HCT116 (cell line): ENCODE results near the gene TFIP11. TPM values are rescaled to one million over a fixed set of nuclear protein-coding genes. Genes with fewer than 3 reads are reported as not detected.

Experiments
- ATAC-seq: fragments of 200-7000 bp; cut with Tn5 transposase; 2 replicates; pipeline ENCODE4 v1.9.1; 2020; ENCODE audit warnings: mild to moderate bottlenecking, moderate library complexity
- BruUV-seq: library from RNA; stranded (reverse); fragments of 400-500 nt; replicated peaks from 2 replicates; lab custom pipeline; 2021; lab: Mats Ljungman, UMichigan
- CTCF ChIA-PET: fragments of 300-600 bp; sonication (Branson Sonifier 250); formaldehyde crosslinking; loops from one replicate; lab custom pipeline; 2021; ENCODE audit warnings: antibody characterized with exemption; lab: Charles Lee
- POLR2A ChIA-PET: fragments of 300-600, 350-600 bp; sonication (Branson Sonifier 250); formaldehyde crosslinking; loops from one replicate; lab custom pipeline; 2021; ENCODE audit warnings: antibody characterized with exemption; lab: Charles Lee
- RAD21 ChIA-PET, 2 experiments: fragments of 300-600 bp; sonication (Branson Sonifier 250); formaldehyde crosslinking; loops; one replicate each; lab custom pipeline; 2023; ENCODE audit warnings: low total read pairs in 2 of 2; ENCODE audit not compliant: uncharacterized antibody in 2 of 2, unreplicated experiment in 2 of 2, low non-redundant PET in 1 of 2; lab: Charles Lee
- DNase-seq: peaks from one replicate; pipeline ENCODE4 v3.0.0-alpha.2; 2010; ENCODE audit warnings: low read depth, low spot score
- H2AFZ ChIP-seq: fragments of 200-600 bp; shearing (Covaris generic), sonication (generic); 2 replicates; pipeline ENCODE4 v1.6.1; 2017; ENCODE audit warnings: low read depth, mixed run types, mixed read lengths, antibody characterized with exemption, low read length; ENCODE audit not compliant: poor library complexity, severe bottlenecking
- H3K27ac ChIP-seq: 2 replicates; pipeline ENCODE4 v1.5.1; 2012; ENCODE audit warnings: low read depth, low read length
- H3K27me3 ChIP-seq: fragments of 200-600 bp; sonication (generic); 2 replicates; pipeline ENCODE4 v1.6.1; 2016; ENCODE audit warnings: mixed run types, low read length, mixed read lengths; ENCODE audit not compliant: insufficient read depth
- H3K36me3 ChIP-seq, 2 experiments: fragments of 200-500 bp in 1 of 2; fragments of 200-600 bp in 1 of 2; sonication (Bioruptor generic) in 1 of 2; sonication (generic) in 1 of 2; 2 replicates each; pipeline versions ENCODE4 v1.5.1 to v1.6.1; 2014 to 2016; ENCODE audit warnings: low read length in 2 of 2, inconsistent platforms in 1 of 2, mixed read lengths in 1 of 2, mixed run types in 1 of 2; ENCODE audit not compliant: insufficient read depth in 2 of 2, control insufficient read depth in 1 of 2
- H3K4me1 ChIP-seq, 2 experiments: fragments of 200-600 bp in 1 of 2; sonication (generic) in 1 of 2; 2 replicates each; pipeline versions ENCODE4 v1.5.1 to v1.6.1; 2012 to 2017; ENCODE audit warnings: low read length in 2 of 2, inconsistent platforms in 1 of 2, mild to moderate bottlenecking in 1 of 2, mixed read lengths in 1 of 2, mixed run types in 1 of 2, moderate library complexity in 1 of 2; ENCODE audit not compliant: insufficient read depth in 2 of 2, control insufficient read depth in 1 of 2
- H3K4me2 ChIP-seq: fragments of 200-600 bp; sonication (generic); 2 replicates; pipeline ENCODE4 v1.6.1; 2017; ENCODE audit warnings: mixed run types, low read length, mixed read lengths
- H3K4me3 ChIP-seq, 2 experiments: fragments of 200-600 bp in 1 of 2; sonication (generic) in 1 of 2; replicated peaks in 1 of 2; 2 replicates each; pipeline ENCODE4 v1.5.1; 2011 to 2016; ENCODE audit warnings: low read length in 2 of 2, control low read depth in 1 of 2, low read depth in 1 of 2, mild to moderate bottlenecking in 1 of 2, mixed read lengths in 1 of 2, mixed run types in 1 of 2
- H3K79me2 ChIP-seq: fragments of 200-600 bp; sonication (generic); 2 replicates; pipeline ENCODE4 v1.6.1; 2017; ENCODE audit warnings: mild to moderate bottlenecking, mixed run types, low read length, moderate library complexity, mixed read lengths; ENCODE audit not compliant: insufficient read depth
- H3K9ac ChIP-seq: fragments of 200-600 bp; sonication (generic); 2 replicates; pipeline ENCODE4 v1.6.1; 2016; ENCODE audit warnings: low read length, mixed read lengths
- H3K9me2 ChIP-seq: fragments of 200-600 bp; sonication (generic), shearing (Covaris generic); 2 replicates; pipeline ENCODE4 v1.6.1; 2017; ENCODE audit warnings: mixed run types, mild to moderate bottlenecking, moderate library complexity; ENCODE audit not compliant: insufficient read depth
- H3K9me3 ChIP-seq, 2 experiments: fragments of 200-500 bp in 1 of 2; fragments of 200-600 bp in 1 of 2; sonication (Bioruptor generic) in 1 of 2; sonication (generic) in 1 of 2; 2 replicates each; pipeline ENCODE4 v1.6.1; 2014 to 2017; ENCODE audit warnings: low read length in 2 of 2, mixed read lengths in 2 of 2, inconsistent platforms in 1 of 2, low read depth in 1 of 2, mild to moderate bottlenecking in 1 of 2, mixed run types in 1 of 2, moderate library complexity in 1 of 2; ENCODE audit not compliant: control insufficient read depth in 1 of 2, insufficient read depth in 1 of 2
- H4K20me1 ChIP-seq: fragments of 200-600 bp; sonication (generic), shearing (Covaris generic); 2 replicates; pipeline ENCODE4 v1.6.1; 2017; ENCODE audit warnings: mixed run types, mild to moderate bottlenecking, moderate library complexity; ENCODE audit not compliant: insufficient read depth
- ATF3 ChIP-seq: IDR thresholded peaks from 2 replicates; pipeline ENCODE4 v1.6.1; 2012
- CBX3 ChIP-seq: IDR thresholded peaks from 2 replicates; pipeline ENCODE4 v1.6.1; 2012; ENCODE audit warnings: low read depth
- CEBPB ChIP-seq: IDR thresholded peaks from 2 replicates; pipeline ENCODE4 v1.6.1; 2012; ENCODE audit warnings: low read depth
- CTCF ChIP-seq, 3 experiments: fragments of 200-600 bp in 1 of 3; sonication (generic) in 1 of 3; IDR thresholded peaks in 2 of 3; conservative IDR thresholded peaks in 1 of 3; 2 replicates each; pipeline ENCODE4 v1.5.1; 2012 to 2017; ENCODE audit warnings: low read depth in 2 of 3, low read length in 2 of 3, antibody characterized with exemption in 1 of 3, borderline replicate concordance in 1 of 3, control low read depth in 1 of 3, mild to moderate bottlenecking in 1 of 3, mixed read lengths in 1 of 3, mixed run types in 1 of 3, moderate library complexity in 1 of 3; ENCODE audit not compliant: insufficient read depth in 1 of 3
- ELF1 ChIP-seq: IDR thresholded peaks from 2 replicates; pipeline ENCODE4 v1.6.1; 2012; ENCODE audit warnings: low read depth, borderline replicate concordance
- EZH2 ChIP-seq: fragments of 200-600 bp; sonication (generic); IDR thresholded peaks from 2 replicates; pipeline ENCODE4 v1.6.1; 2017; ENCODE audit warnings: antibody characterized with exemption, mixed run types
- EZH2phosphoT487 ChIP-seq: fragments of 200-600 bp; IDR thresholded peaks from 2 replicates; pipeline ENCODE4 v1.6.1; 2018; ENCODE audit warnings: antibody characterized with exemption, borderline replicate concordance
- FOSL1 ChIP-seq: IDR thresholded peaks from 2 replicates; pipeline ENCODE4 v1.6.1; 2012; ENCODE audit warnings: low read depth
- JUND ChIP-seq: IDR thresholded peaks from 2 replicates; pipeline ENCODE4 v1.6.1; 2012
- POLR2AphosphoS5 ChIP-seq: IDR thresholded peaks from 2 replicates; pipeline ENCODE4 v1.6.1; 2011; ENCODE audit warnings: mild to moderate bottlenecking, low read depth, low read length, moderate library complexity
- SP1 ChIP-seq: IDR thresholded peaks from 2 replicates; pipeline ENCODE4 v1.6.1; 2012; ENCODE audit warnings: low read depth
- TCF7L2 ChIP-seq: IDR thresholded peaks from 2 replicates; pipeline ENCODE4 v1.7.0; 2011; ENCODE audit warnings: borderline replicate concordance, inconsistent platforms; ENCODE audit not compliant: insufficient read depth, insufficient read length; ENCODE audit errors: extremely low read depth
- YY1 ChIP-seq: IDR thresholded peaks from 2 replicates; pipeline ENCODE4 v1.6.1; 2011; ENCODE audit warnings: low read length, low read depth, moderate library complexity, mild to moderate bottlenecking; ENCODE audit not compliant: insufficient replicate concordance; ENCODE audit errors: extremely low read depth
- ZBTB33 ChIP-seq: IDR thresholded peaks from 2 replicates; pipeline ENCODE4 v1.6.1; 2011; ENCODE audit warnings: mild to moderate bottlenecking, low read length, moderate library complexity; ENCODE audit not compliant: insufficient replicate concordance; ENCODE audit errors: extremely low read depth
- ZFX ChIP-seq: fragments of 450-650 bp; IDR thresholded peaks from 2 replicates; pipeline ENCODE4 v1.6.1; 2017
- ZNF274 ChIP-seq: fragments of 200-500 bp; sonication (Bioruptor generic); IDR thresholded peaks from 2 replicates; pipeline ENCODE4 v1.6.1; 2014; ENCODE audit warnings: mild to moderate bottlenecking, low read depth, low read length, inconsistent platforms
- intact Hi-C: fragments of 100-400 bp; cut with micrococcal nuclease; formaldehyde crosslinking; loops from 2 replicates; pipeline ENCODE4 v1.10.0; 2022
- total RNA-seq: library from RNA; stranded (reverse); gene quantifications from one replicate; pipeline ENCODE4 v1.2.1, GENCODE V29; 2021; ENCODE audit not compliant: unreplicated experiment
- TF ChIP-seq, protein P1 (sequence below): IDR thresholded peaks from 2 replicates; pipeline ENCODE4 v1.6.1; 2012; ENCODE audit warnings: low read depth
- TF ChIP-seq, protein P2 (sequence below): IDR thresholded peaks from 2 replicates; pipeline ENCODE4 v1.6.1; 2012

TFIP11 gene
- total RNA-seq, 1 experiment from 2014 or later: 28.1 TPM

DNA sequence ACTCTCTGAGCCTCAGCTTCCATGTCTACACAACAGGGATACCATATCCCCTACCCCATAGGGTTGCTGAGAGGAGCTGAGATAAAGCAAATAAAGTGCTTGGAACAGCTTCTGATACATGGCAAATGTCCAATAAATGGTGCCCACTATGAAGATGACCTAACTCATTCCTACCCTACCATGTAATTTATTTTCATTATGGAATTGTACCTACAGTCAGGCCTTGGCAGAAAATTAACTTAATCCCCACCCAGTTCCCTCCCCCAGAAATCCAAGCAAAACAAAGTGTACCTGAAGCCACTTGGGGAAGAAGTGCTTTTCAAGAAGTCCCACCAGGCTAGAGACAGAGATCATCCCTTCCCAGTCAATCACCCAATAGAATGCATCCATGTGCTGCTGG, 17.8 kb downstream of the TFIP11 start:
- POLR2A ChIA-PET: no interaction called here

More for the DNA sequence above, 17.8 kb downstream of the TFIP11 start:
- Histone ChIP-seq H3K79me2 (peaks cover 9% of the 10 kb centered on the region; the same call in 1 of the 2 replicates), H3K27me3 (no peaks in the 10 kb centered on the region), H3K4me2 (no peak overlapping the region), H4K20me1 (no peaks in the 10 kb centered on the region), H3K27ac (no peak overlapping the region), H3K4me3 (no peak overlapping the region), H3K4me1 (no peaks in the 10 kb centered on the region), H3K9ac (no peak overlapping the region), H3K9me3 (no peaks in the 10 kb centered on the region), H3K9me2 (no peaks in the 10 kb centered on the region), H3K36me3 (peaks cover 57 to 63% of the 10 kb centered on the region in 2 experiments), H2AFZ (no peak overlapping the region)
- no peak for TF ChIP-seq SP1
- no peak for TF ChIP-seq ELF1
- TF ChIP-seq FOSL1: no peak
- TF ChIP-seq POLR2AphosphoS5: no peak
- no peak for TF ChIP-seq TCF7L2
- TF ChIP-seq CTCF (IDR thresholded peaks at IDR 0.05 in 2 of 3, conservative IDR thresholded peaks at IDR 0.05 in 1 of 3; ENCODE audit: borderline replicate concordance in 1 of 3, insufficient read depth in 1 of 3, low read depth in 2 of 3, low read length in 2 of 3): no peak
- TF ChIP-seq CBX3: no peak
- TF ChIP-seq ZBTB33: no peak
- no peak for TF ChIP-seq EZH2phosphoT487
- TF ChIP-seq, protein P1, sequence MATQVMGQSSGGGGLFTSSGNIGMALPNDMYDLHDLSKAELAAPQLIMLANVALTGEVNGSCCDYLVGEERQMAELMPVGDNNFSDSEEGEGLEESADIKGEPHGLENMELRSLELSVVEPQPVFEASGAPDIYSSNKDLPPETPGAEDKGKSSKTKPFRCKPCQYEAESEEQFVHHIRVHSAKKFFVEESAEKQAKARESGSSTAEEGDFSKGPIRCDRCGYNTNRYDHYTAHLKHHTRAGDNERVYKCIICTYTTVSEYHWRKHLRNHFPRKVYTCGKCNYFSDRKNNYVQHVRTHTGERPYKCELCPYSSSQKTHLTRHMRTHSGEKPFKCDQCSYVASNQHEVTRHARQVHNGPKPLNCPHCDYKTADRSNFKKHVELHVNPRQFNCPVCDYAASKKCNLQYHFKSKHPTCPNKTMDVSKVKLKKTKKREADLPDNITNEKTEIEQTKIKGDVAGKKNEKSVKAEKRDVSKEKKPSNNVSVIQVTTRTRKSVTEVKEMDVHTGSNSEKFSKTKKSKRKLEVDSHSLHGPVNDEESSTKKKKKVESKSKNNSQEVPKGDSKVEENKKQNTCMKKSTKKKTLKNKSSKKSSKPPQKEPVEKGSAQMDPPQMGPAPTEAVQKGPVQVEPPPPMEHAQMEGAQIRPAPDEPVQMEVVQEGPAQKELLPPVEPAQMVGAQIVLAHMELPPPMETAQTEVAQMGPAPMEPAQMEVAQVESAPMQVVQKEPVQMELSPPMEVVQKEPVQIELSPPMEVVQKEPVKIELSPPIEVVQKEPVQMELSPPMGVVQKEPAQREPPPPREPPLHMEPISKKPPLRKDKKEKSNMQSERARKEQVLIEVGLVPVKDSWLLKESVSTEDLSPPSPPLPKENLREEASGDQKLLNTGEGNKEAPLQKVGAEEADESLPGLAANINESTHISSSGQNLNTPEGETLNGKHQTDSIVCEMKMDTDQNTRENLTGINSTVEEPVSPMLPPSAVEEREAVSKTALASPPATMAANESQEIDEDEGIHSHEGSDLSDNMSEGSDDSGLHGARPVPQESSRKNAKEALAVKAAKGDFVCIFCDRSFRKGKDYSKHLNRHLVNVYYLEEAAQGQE: no peak
- TF ChIP-seq ATF3: no peak
- no peak for TF ChIP-seq EZH2
- no peak for TF ChIP-seq ZFX
- TF ChIP-seq ZNF274: no peak
- no peak for TF ChIP-seq CEBPB
- TF ChIP-seq JUND: no peak
- TF ChIP-seq, protein P2, sequence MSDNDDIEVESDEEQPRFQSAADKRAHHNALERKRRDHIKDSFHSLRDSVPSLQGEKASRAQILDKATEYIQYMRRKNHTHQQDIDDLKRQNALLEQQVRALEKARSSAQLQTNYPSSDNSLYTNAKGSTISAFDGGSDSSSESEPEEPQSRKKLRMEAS: no peak
- TF ChIP-seq YY1: no peak
- BruUV-seq: no TSS peak
- no peak for ATAC-seq
- RAD21 ChIA-PET: no interaction called here
- CTCF ChIA-PET: no interaction called here
- intact Hi-C loops: no loop called here
- DNase-seq: no peak
